Body of pancreas (tissue), 4 donors: Measurements from ENCODE around the gene EIF5AL1.
"Not testable (repeated sequence)": the region's sequence is repeated elsewhere in the genome, so short reads cannot be mapped to it uniquely, and the experiment has no call there.

Experiments
- CTCF ChIP-seq, 7 experiments: fragments of 450-650 bp in 4 of 7; fragments of 200-600 bp in 3 of 7; sonication (generic) in 3 of 7; IDR thresholded peaks; one replicate each; pipeline ENCODE4 v1.5.1; 2016 to 2019; ENCODE audit warnings: antibody characterized with exemption in 7 of 7
- POLR2A ChIP-seq, 3 donors: fragments of 450-650 bp; IDR thresholded peaks; one replicate each; pipeline ENCODE4 v1.6.1; 2016; ENCODE audit warnings: antibody characterized with exemption in 3 of 3, mild to moderate bottlenecking in 2 of 3

DNA sequence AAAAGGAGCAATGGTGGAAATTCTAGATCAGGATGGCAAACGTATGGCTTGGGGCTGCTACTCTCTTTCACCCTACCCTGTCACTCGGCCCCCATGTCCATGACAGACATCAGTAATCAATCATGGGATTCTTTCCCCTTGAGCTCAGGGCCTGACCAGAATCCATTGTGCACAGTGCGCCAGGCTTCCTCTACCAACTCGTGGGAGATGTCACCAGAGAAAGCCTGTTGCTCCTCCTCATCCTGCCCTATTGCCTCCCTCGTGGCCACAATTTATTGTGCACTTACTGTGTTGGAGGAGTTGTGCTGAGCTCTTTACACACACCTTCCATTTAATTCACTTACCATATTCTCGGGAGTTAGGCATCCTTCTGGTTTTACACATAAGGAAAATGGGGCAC lies 26.0 kb downstream of the EIF5AL1 start:
- not testable (repeated sequence) for TF ChIP-seq POLR2A, CTCF (IDR thresholded peaks at IDR 0.05)
